GM12872 (cell line): ENCODE measurements around the gene MYO1A.

ENCODE experiments used
- TF ChIP-seq, protein P1 (sequence below): IDR thresholded peaks from 3 replicates; pipeline ENCODE4 v1.5.1; 2011; ENCODE audit warnings: low read depth, mild to moderate bottlenecking, low read length, moderate library complexity; ENCODE audit not compliant: insufficient read depth

Gene MYO1A

DNA sequence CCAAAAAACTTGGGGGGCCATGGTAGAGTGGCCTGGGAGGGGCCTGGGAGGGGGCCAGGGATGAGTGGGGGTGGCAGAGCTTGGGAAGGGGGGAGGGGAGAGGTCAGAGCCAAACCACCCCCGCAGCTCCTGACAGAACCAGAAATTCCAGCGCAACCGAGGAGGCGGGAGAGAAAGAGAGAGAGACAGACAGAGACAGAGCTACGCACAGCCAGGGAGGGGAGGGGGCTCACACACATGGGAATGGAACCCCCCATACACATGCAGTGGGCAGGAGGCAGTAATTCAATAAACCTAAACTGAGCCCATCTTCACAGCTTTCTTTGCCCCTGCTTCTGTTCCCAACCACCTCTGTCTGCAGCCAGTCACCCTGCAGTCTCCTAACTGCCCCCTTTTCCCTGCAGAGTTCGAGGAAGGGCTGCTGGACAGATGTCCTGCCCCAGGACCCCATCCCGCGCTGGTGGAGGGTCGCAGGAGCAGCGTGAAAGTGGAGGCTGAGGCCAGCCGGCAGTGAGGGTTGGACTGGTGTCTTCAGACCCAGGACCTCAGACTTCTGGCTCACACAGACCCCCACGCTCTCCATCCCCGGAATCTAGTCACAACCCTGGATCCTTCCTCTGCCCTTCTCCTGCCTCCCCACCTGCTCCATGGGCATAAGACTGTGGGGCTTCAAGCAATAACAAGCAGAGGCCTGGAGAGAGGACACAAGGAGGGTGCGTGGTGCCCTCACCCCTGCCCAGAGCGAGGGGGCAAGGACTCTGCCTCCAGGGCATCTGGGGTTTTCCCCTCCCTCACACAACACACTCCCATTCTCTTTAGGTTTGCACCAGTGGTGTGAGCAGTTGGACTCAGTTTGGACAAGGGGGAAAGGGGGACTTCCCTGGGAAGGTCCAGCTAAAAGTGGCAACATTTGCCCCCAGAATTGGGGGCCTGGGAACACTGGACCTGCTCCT lies 44.6 kb upstream of the MYO1A start:
- TF ChIP-seq, protein P1, sequence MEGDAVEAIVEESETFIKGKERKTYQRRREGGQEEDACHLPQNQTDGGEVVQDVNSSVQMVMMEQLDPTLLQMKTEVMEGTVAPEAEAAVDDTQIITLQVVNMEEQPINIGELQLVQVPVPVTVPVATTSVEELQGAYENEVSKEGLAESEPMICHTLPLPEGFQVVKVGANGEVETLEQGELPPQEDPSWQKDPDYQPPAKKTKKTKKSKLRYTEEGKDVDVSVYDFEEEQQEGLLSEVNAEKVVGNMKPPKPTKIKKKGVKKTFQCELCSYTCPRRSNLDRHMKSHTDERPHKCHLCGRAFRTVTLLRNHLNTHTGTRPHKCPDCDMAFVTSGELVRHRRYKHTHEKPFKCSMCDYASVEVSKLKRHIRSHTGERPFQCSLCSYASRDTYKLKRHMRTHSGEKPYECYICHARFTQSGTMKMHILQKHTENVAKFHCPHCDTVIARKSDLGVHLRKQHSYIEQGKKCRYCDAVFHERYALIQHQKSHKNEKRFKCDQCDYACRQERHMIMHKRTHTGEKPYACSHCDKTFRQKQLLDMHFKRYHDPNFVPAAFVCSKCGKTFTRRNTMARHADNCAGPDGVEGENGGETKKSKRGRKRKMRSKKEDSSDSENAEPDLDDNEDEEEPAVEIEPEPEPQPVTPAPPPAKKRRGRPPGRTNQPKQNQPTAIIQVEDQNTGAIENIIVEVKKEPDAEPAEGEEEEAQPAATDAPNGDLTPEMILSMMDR: no peak

DNA sequence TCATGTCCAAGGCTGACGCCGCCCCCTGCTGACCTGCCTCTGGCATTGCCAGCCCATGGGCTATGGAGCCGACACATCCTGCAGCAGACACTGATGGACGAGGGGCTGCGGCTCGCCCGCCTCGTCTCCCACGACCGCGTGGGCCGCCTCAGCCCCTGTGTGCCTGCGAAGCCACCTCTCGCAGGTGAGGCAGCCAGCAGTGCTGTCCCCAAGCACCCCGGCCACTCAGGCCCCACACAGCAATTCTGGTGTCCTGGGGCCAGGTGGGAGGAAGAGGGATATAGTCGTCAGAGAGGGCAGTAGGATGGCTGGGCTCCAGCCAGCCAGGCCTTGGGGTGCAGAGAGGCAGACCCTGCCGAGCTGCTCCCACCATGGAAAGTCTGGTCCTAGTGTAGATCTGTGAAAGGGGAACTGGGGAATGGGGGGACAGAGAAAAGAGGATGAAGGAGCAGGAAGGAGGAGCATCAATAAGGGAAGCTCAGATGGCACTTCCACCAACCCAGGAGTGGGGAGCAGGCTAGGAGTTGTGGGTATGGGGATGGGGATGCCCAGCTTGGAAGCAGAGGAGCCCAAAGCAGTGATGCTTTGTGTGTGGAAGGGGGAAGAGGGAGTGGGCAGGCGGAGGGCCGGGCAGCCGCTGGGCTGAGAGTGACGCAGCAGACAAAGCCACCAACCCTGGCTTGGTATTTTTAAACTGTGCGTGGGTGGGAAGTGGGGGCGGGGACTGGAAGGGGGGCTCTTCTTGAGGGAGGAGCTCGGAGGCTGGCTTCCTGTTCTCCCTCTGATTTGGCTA lies 43.7 kb upstream of the MYO1A start:
- TF ChIP-seq, protein P1: peak; percentile 75

DNA sequence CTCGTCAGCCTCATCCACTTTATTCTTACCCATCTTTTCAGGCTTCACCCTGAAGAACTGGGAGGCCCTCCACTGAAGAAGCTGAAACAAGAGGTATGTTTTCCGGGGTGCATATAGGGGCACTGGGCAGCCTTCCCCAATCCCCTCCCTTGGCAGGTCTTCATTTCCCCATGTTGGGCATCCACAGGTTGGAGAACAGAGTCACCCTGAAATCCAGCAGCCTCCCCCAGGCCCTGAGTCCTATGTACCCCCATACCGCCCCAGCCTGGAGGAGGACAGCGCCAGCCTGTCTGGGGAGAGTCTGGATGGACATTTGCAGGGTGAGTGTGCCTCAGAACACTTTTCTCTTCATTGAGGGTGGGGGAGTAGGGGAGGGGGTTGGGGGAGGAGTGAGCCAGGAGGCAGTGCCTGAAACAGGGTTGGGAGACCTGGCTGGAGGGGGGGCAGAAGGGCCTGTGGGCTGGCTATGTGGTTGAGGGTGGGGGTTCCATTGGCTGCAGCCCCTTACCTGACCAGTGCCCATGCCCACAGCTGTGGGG lies 43.0 kb upstream of the MYO1A start:
- TF ChIP-seq, protein P1: no peak

DNA sequence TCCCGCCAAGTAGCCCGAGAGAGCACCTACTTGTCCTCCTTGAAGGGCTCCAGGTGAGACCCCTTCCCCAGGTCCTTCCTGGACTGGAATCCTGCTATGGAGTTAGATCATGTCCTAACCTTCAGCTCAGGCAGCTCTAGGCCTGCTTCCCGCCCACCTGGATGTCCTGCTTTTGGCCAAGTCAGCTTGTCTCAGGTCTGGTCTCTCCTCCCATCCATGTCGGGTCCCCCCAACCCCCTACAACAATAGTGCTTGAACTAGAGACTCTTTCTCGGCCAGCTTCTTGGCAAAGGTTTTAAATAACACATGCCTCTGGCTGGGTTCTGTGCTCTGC lies 42.6 kb upstream of the MYO1A start:
- TF ChIP-seq, protein P1: no peak

DNA sequence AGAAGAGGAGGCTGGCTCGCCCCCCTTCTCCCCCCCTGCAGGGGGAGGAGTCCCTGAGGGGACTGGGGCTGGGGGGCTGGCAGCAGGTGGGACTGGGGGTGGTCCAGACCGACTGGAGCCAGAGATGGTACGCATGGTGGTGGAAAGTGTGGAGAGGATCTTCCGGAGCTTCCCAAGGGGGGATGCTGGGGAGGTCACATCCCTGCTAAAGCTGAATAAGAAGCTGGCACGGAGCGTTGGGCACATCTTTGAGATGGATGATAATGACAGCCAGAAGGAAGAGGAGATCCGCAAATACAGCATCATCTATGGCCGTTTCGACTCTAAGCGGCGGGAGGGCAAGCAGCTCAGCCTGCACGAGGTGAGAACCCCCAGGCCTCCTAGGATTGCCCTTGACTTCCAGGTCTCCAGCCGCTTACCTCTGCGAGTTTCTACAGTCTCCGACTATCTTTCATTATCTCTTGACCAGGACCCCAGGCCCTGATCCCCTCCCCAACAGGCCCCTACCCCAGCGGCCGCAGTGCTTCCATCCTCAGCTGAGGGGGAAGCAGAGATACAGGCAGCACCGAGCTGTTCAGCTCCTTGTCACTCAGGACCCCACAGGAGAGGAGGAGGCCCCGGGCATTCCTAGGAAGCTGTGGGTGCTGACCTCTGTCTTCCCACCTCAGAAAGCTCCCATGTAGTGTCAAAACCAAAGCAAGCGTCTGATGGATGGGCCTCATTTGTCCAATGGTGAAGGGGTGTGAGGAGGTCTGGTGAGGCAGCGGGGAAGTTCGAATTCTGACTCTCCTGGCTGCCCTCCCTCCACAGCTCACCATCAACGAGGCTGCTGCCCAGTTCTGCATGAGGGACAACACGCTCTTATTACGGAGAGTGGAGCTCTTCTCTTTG lies 42.0 kb upstream of the MYO1A start:
- TF ChIP-seq, protein P1: no peak

DNA sequence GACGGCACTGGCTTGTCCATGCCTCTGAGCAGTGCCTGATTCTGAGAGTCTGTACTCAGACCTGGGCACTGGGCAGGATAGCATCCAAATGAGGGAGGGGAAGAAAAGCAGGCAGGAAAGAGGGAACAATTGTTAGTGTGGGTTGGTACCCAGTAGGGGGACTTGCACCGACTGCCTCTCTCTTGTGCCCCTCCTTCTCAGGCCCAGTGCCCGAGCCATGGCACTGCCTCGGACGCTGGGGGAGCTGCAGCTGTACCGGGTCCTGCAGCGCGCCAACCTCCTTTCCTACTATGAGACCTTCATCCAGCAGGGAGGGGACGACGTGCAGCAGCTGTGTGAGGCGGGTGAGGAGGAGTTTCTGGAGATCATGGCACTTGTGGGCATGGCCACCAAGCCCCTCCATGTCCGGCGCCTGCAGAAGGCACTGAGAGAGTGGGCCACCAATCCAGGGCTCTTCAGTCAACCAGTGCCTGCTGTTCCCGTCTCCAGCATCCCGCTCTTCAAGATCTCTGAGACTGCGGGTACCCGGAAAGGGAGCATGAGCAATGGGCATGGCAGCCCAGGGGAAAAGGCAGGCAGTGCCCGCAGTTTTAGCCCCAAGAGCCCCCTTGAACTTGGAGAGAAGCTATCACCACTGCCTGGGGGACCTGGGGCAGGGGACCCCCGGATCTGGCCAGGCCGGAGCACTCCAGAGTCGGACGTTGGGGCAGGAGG lies 41.2 kb upstream of the MYO1A start:
- TF ChIP-seq, protein P1: no peak
